ENCODE data around the gene GNAQ. TPM values are rescaled to one million over a fixed set of nuclear protein-coding genes. Genes with fewer than 3 reads are reported as not detected.

GNAQ gene
- total RNA-seq, 1 experiment from 2014 or later: 38.2 TPM

DNA sequence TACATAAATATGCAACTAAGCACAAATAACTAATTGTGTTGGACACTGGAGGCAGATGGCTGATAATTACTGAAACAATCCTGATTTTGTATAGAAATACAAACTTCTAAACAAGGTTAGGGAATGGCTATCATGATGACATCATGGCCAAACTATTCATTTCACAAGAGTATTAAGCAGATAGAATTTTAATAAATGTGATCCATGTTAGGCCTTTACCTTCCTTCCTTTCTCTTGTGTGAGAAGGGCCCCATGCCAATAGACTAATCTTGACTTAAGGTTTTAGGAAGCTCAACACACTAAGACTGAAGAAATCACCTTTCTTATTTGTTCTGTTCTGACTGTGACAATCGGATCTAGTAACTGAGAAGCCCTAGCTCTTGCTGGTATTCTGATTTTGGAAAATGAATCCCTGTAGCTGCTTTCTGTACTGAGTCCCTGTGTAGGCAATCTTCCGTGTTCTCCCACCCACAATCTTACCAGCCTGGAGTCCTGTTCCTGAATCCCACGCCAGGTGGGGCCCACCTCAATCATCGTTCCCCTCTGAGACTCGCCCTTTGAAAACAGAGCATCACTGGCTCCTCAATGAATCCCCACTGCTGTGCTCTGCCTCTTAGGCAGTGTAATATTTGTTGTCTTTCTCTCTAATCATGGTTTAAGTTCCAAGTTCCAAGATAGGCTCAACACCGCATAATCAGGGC lies 214.8 kb downstream of the GNAQ start:
- Mint-ChIP-seq H3K9me3 (ENCODE audit: unreplicated experiment) (no peaks in the 10 kb centered on the region), H3K4me3 (ENCODE audit: unreplicated experiment) (no peak overlapping the region), H3K36me3 (ENCODE audit: insufficient read depth, unreplicated experiment) (peaks cover 12% of the 10 kb centered on the region), H3K27me3 (ENCODE audit: insufficient read depth, unreplicated experiment) (no peaks in the 10 kb centered on the region), H3K4me1 (ENCODE audit: insufficient read depth, unreplicated experiment) (peaks cover 7% of the 10 kb centered on the region), H3K27ac (ENCODE audit: low read depth, unreplicated experiment) (no peak overlapping the region)
- intact Hi-C loops (cut with micrococcal nuclease): no loop called here
- no TSS peak for BruUV-seq (replicated peaks)
- ChIA-PET POLR2A (no interaction called here), CTCF (interaction anchor here (0.6 to 1.1 kb wide), 2 partner anchors 9 to 1939 kb away, joined by 3 read pairs; no protein-coding TSS in a partner anchor)
- DNase-seq (ENCODE audit: unreplicated experiment): no peak
- TF ChIP-seq, protein P1, sequence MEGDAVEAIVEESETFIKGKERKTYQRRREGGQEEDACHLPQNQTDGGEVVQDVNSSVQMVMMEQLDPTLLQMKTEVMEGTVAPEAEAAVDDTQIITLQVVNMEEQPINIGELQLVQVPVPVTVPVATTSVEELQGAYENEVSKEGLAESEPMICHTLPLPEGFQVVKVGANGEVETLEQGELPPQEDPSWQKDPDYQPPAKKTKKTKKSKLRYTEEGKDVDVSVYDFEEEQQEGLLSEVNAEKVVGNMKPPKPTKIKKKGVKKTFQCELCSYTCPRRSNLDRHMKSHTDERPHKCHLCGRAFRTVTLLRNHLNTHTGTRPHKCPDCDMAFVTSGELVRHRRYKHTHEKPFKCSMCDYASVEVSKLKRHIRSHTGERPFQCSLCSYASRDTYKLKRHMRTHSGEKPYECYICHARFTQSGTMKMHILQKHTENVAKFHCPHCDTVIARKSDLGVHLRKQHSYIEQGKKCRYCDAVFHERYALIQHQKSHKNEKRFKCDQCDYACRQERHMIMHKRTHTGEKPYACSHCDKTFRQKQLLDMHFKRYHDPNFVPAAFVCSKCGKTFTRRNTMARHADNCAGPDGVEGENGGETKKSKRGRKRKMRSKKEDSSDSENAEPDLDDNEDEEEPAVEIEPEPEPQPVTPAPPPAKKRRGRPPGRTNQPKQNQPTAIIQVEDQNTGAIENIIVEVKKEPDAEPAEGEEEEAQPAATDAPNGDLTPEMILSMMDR (IDR thresholded peaks at IDR 0.05; ENCODE audit: unreplicated experiment): no peak

DNA sequence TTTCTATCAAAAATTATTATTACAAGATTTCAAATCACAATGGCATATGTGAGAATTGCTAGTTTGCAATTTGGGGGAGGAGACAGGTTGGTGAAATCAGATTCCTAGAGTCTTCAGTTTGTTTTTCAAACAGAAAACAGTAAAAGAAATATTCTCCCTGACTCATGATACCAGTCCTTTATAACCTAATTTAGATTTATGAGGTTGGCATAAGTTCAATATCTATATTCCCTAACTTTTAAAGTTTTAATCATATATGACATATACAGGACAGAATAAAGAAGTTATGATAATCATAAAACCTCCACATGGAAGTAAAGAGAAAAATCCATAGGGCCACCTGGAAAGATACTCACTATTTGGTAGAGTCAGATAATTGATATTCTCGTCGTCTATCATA lies 216.4 kb downstream of the GNAQ start:
- BruUV-seq (replicated peaks): no TSS peak
- no peak for DNase-seq (ENCODE audit: unreplicated experiment)
- TF ChIP-seq, protein P1 (IDR thresholded peaks at IDR 0.05; ENCODE audit: unreplicated experiment): no peak
- POLR2A ChIA-PET: no interaction called here
- no peaks in the 10 kb centered on the region for H3K27me3 Mint-ChIP-seq (ENCODE audit: insufficient read depth, unreplicated experiment)
- H3K9me3 Mint-ChIP-seq (ENCODE audit: unreplicated experiment): no peaks in the 10 kb centered on the region
- H3K4me1 Mint-ChIP-seq (ENCODE audit: insufficient read depth, unreplicated experiment): peaks cover 3% of the 10 kb centered on the region
- peaks cover 12% of the 10 kb centered on the region for H3K36me3 Mint-ChIP-seq (ENCODE audit: insufficient read depth, unreplicated experiment)
- no peak overlapping the region for H3K27ac Mint-ChIP-seq (ENCODE audit: low read depth, unreplicated experiment)
- CTCF ChIA-PET: no interaction called here
- intact Hi-C loops (cut with micrococcal nuclease): no loop called here
- no peak overlapping the region for H3K4me3 Mint-ChIP-seq (ENCODE audit: unreplicated experiment)

DNA sequence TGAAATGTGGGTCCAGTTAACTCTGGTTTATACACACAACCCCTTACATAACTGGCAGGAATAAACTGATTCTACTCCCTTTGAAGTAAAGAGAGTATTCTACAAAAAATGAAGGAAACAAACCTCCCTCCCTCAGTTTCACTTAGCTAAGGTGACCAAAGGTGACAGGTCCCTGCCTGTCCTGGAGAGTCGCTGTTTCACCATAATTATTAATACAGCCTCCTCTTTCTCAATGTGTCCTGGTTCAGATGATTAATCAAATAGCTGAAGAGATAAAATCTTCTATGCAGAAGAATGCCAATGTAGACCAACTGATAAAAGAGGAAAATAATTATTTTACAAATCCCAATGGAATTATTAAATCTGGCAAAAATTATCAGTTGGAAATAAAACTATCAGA lies 219.8 kb downstream of the GNAQ start:
- H3K27me3 Mint-ChIP-seq (ENCODE audit: insufficient read depth, unreplicated experiment): no peaks in the 10 kb centered on the region
- H3K27ac Mint-ChIP-seq (ENCODE audit: low read depth, unreplicated experiment): no peak overlapping the region
- H3K36me3 Mint-ChIP-seq (ENCODE audit: insufficient read depth, unreplicated experiment): peaks cover 17% of the 10 kb centered on the region
- TF ChIP-seq, protein P1 (IDR thresholded peaks at IDR 0.05; ENCODE audit: unreplicated experiment): no peak
- no peaks in the 10 kb centered on the region for H3K9me3 Mint-ChIP-seq (ENCODE audit: unreplicated experiment)
- peaks cover 24% of the 10 kb centered on the region for H3K4me1 Mint-ChIP-seq (ENCODE audit: insufficient read depth, unreplicated experiment)
- no peak overlapping the region for H3K4me3 Mint-ChIP-seq (ENCODE audit: unreplicated experiment)
- BruUV-seq (replicated peaks): no TSS peak
- ChIA-PET POLR2A (no interaction called here), CTCF (interaction anchor here (0.6 to 1.5 kb wide), 7 partner anchors 10 to 354 kb away, joined by 3 to 4 read pairs (median 4); no protein-coding TSS in a partner anchor)
- peak; percentile 5 for DNase-seq (ENCODE audit: unreplicated experiment)
- intact Hi-C loops (cut with micrococcal nuclease): no loop called here

DNA sequence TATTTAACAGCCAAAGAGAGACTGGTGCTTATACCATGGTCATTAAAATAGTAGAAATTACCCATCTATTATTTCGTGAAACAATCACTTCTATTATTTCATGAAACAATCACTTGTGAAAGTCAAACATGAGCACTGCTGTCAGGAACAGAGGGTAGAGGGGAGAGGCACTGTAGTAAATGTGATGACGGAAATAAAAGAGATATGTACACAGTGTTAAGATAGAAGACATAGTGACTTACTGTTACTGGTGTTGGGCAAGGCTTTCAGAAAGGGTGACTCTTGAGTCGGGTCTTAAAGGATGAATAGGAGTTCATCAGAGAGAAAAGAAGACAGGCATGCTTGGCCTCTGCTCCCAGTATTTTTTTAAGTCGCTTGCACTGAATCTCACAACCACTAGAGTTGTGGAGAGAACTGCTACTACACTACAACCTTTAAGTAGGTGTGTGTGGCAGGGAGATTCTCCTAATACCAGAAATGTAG lies 220.9 kb downstream of the GNAQ start:
- Mint-ChIP-seq H3K4me3 (ENCODE audit: unreplicated experiment) (no peak overlapping the region), H3K27ac (ENCODE audit: low read depth, unreplicated experiment) (no peak overlapping the region), H3K27me3 (ENCODE audit: insufficient read depth, unreplicated experiment) (no peaks in the 10 kb centered on the region), H3K9me3 (ENCODE audit: unreplicated experiment) (no peaks in the 10 kb centered on the region), H3K36me3 (ENCODE audit: insufficient read depth, unreplicated experiment) (peaks cover 15% of the 10 kb centered on the region), H3K4me1 (ENCODE audit: insufficient read depth, unreplicated experiment) (peaks cover 36% of the 10 kb centered on the region)
- ChIA-PET POLR2A (interaction anchor here (0.6 to 0.7 kb wide), 2 partner anchors 65 to 632 kb away, joined by 3 read pairs; no protein-coding TSS in a partner anchor), CTCF (interaction anchor here (0.6 to 1.5 kb wide), 3 partner anchors 31 to 509 kb away, joined by 3 read pairs; no protein-coding TSS in a partner anchor)
- intact Hi-C loops (cut with micrococcal nuclease): no loop called here
- DNase-seq (ENCODE audit: unreplicated experiment): no peak
- BruUV-seq (replicated peaks): no TSS peak
- TF ChIP-seq, protein P1 (IDR thresholded peaks at IDR 0.05; ENCODE audit: unreplicated experiment): no peak

Data from MCF 10A (cell line).